OCI-LY3 (cell line): ENCODE data around the gene DROSHA.

Source experiments
- CTCF ChIP-seq: fragments of 200-600, 300-600 bp; sonication (generic); IDR thresholded peaks from 2 replicates; pipeline ENCODE4 v1.5.1; 2014; ENCODE audit warnings: antibody characterized with exemption, low read length, low read depth
- EZH2phosphoT487 ChIP-seq: fragments of 200-600 bp; shearing (Covaris generic); IDR thresholded peaks from 2 replicates; pipeline ENCODE4 v1.6.1; 2018; ENCODE audit warnings: antibody characterized with exemption, mixed run types, low read depth

GRCh38 chr5:31427724-31428309 is 104.1 kb downstream of the DROSHA start:
- TF ChIP-seq CTCF, result no peak
- no peak for TF ChIP-seq EZH2phosphoT487
